MV-4-11 (cell line): ENCODE data around the gene TAS1R3.

Experiments
- DNase-seq: peaks from one replicate; lab custom pipeline; 2025; lab: John Stamatoyannopoulos, UW

Gene TAS1R3

DNA sequence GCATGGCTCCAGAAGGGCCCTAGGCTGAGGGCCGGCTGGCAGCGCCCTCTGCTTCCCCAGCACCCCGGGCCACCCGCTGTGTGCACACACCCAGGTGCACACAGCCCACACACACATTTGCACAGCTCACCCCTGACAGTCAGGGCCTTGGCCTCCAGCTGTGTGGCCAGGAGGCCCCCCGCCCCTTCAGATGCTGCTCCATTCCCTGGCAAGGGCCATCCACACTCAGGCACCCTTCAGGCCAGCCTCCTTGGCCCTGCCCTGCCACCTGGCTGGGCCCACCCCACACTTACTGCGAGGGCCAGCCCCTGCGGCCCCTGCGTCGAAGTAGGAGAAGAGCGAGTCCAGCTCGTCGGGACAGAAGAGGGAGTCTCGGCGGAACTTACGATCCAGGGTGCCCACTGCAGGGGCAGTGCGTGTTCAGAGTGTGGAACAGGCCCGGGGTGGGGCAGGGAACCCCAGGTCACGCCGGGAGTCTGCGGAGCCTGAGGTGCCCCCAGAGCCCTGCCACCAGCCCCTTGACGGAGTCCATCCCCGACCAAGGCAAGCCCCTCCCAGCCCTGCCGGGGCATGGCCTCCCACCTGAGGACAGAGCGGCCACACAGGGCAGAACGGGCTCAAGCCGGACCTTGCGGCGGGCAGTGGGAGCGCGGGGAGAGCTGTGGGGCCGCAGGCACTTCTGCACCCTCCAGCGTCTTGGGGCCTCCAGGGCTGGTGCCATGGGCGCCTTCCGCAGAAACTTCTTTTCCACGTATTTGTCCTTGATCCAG, 35.7 kb upstream of the TAS1R3 start:
- no peak for DNase-seq

DNA sequence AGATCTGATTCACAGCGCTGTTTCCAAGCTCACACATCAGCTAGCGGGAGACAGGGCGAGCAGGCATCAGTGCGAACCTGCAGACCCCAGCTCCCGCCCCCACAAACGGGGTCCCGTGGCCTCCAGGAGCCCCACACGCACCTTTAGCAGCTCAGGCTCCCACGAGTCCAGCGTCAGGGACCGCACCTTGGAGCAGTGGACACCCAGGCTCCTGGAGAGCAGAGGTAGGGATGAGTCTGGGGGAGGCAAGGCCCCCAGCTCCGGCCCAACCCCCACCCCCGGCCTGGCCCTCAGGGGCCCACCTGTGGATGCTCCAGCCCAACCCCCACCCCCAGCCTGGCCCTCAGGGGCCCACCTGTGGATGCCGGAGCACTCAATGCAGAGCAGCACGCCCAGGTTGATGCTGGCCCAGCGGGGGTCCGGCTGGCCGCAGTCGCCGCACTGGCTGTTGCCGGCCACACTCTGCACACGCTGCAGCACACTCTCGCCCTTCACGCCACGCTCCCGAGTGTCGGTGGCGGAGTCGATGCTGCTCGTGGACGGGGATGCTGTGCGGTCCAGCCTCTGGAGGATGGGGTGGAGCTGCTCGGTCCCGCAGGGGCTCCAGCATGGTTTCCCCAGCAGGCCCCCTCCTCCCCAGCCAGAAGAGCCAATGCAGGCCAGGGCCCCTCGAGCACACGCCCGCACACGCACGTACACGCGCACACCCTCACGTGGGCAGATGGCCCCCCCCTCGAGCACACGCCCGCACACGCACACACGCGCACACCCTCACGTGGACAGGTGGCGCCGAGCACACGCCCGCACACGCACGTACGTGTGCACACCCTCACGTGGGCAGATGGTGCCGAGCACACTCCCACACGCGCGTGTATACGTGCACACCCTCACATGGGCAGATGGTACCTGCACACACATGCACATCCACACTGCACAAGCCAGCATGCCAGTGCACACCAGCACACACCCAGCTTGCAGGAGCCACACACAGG, 34.7 kb upstream of the TAS1R3 start:
- DNase-seq: no peak

DNA sequence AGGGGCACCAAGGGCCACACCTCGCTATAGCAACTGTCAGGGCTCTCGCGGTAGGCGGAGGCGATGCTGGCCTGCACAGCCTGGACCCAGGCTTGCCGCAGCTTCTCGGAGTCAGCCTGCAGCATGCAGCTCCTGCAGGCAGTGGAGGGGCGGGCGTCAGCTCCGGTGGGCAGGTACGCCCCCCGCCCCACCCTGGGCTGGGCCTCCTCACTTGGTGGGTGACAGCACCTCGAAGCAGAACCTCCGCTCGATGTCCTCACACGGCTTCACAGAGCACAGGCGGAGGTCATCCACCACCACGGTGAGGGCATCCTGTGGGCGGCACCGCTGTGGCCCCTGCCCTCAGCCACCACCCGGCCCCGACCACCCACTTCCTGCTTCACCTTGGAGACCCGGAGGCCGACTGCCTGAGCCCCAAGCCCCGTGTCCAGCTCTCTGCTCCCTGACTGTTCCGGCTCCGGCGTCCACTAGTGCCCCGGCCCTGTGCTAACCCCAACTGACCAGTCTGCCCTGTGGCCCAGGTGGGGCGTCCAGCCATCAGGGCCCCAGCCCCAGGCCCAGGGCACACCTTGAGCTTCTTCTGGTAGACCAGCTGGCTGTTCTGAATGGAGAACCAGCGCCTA, 33.2 kb upstream of the TAS1R3 start:
- DNase-seq: no peak

GRCh38 chr1:1298861-1299685, 32.0 kb upstream of the TAS1R3 start:
- no peak for DNase-seq

GRCh38 chr1:1299686-1300351, 31.3 kb upstream of the TAS1R3 start:
- DNase-seq: no peak

DNA sequence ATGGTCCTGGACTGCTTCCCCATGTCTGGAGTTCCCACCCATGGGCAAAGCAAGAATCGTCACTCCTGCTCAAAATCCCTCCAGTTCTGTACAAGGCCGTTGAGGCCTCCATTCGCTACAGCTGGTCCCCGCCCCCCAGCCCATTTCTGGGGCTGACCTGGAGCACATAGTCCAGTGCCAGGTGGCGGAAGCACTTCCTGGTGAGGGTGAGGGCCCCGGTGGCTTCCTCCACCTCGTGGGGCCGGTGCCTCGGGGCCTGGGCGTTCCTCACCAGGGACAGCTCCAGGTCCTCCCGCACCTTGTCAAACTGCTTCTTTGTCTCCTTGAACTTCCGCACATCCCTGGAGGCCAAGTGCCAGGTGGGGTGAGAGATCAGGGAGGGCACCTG, 30.7 kb upstream of the TAS1R3 start:
- no peak for DNase-seq

DNA sequence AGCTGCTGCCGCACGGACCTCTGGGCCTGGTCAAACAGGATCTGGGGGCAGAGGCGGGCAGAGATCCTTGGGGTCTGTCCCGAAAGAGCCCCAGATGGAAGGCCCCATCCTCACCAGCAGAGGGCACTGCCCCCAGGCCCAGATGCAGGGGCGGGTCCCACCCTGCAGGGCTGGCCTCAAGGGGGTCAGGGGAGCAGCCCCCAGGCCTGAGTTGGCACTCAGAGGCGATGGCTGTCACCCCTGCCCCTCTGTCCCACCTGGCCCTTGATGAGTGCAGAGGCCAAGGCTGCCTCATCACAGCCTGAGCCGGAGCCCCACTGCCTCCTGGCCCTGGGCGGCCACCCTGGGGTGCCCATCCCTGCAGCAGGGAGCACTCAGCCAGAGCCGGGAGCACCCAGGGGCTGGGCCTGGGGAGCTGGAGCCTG, 29.1 kb upstream of the TAS1R3 start:
- no peak for DNase-seq

DNA sequence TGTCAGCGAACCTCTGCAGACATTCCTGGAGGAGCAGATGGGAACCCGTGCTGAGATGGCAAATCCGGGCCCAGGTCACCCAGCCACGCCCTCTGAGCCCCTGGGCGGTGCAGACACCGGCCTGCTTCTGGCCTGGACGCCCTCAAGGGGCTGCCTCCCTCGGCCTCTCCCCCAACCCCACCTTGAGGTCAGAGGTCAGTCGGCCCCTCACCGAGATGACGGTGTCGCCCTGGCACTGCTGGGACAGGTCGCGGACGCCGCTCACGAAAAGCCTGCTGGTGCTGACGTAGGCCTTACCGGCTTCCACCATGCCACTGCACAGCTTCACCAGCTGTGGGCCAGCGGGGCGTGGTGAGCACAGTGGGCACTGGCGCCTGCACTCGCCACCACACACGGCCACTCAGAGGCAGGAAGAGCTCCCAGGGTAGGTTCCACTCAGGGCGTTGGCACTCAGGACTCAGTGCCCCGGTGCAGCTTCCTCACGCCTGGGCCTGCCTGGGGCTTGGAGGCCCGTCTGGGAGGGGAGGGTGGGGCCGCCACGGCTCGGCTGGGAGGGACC, 28.1 kb upstream of the TAS1R3 start:
- no peak for DNase-seq

DNA sequence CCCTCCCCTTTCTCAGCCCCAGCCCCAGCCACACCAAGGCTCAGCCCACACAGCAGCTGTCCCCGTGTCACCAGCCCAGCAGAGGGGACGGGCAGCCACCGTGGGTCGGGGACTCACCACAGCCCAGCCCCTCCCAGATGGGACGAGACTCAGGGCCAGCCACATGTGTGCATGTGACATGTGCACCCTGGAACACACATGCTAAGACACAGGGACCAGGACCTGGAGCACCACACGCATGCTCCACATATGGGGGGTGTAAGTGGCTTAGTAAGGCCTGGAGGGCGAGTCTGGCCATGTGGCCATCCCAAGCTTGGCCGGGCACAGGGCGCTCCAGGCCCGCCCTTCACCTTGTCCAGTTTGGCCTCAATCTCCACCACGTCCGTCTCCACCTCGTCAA, 27.3 kb upstream of the TAS1R3 start:
- DNase-seq: no peak

- no peak for DNase-seq
Measured at GRCh38 chr1:1304331-1305299, 26.5 kb upstream of the TAS1R3 start.

GRCh38 chr1:1305300-1306069, 25.6 kb upstream of the TAS1R3 start:
- peak; percentile 60 for DNase-seq

DNA sequence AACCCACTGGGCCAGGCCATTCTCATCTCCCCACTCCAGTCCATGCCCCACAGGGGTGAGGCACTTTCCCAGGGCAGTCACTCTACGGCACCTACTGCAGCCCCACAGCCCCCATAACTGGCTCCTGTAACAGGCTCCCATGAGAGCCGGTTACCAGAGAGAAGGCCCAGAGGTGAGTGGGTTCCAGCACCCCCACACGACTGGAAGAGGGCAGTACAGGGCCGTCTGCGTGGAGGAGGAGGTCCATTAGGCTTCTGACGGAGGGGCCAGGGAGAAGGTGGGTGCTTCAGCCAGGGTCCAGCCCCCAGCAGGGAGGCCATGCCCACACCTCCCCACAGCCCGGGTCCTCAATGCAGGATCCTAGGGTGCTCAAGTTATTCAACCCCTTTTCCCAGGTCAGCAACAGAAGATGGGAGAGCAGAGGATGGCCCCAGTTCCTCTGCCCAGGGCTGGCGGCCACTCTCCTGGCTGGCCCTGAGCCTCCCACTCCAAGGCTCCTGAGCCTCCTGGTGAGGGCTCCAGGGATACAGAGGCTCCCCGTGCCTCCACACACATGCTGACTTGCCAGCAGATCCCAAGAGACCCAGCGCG, 24.9 kb upstream of the TAS1R3 start:
- DNase-seq: no peak

DNA sequence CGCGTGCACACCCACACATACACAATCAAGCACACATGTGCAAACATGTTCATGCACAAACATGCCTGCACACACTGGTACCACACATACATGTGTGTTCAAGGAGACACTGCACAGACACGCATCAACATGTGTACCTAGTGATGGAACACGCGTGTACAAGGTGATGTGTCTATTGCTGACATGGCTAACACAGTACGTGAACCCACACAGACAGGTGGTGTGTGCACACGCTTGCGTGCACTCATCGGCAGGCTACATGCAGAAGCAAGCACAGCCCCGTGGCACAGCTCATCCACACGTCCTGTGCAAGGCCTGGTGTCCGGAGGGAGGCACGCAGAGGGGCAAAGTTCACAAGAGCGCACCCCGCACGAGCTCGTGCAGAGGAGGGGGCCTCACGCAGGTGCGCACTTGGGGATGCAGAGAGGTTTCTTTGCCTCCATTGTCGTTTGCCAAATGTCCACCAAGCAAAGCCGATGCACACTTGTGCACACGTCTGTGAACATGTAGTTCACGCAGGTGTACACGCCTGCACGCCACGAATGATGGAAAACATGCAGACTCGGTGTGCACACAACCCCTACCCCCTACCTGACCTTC, 24.3 kb upstream of the TAS1R3 start:
- DNase-seq: no peak

DNA sequence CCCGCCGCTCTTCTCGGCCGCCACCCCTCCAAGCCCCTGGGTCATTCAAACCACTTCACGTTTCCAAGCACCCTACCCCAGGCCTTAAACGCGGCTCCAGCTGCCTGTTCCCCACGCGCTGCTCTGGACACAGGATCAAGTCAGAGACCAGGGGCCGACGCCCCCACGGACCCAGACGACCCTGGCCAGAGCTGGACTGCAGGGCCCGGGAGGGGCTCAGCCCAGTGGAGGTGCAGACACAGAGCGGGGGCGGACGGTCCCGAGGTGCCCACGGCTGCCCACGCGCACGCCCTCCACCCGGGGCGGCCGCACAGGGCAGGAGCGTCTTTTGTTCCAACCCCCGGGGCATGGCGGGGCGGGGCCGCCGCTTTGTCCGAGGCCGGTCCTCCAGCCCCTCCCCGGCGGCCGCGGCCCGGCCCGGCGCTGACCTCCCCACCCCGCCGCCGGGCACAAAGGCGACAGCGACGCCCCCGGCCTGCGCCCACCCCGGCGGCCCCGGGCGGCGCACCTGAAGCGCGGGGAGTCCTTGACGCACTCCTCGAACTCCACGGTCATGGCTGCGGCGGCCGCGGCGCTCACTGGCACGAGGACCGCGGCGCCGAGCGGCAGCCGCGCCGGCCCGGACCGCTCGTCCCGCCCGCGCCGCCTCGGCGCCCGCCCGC, 23.7 kb upstream of the TAS1R3 start:
- no peak for DNase-seq

GRCh38 chr1:1307923-1308755, 22.9 kb upstream of the TAS1R3 start, which contains the start of the genes ACAP3 and PUSL1:
Gene ACAP3, minus strand, starts transcription at chr1:1307930. Its CDS starts 115 bp downstream, at chr1:1307815.
Gene PUSL1, plus strand, starts transcription at chr1:1308597. Its CDS starts 47 bp downstream, at chr1:1308644.
- peak; percentile 89 for DNase-seq

DNA sequence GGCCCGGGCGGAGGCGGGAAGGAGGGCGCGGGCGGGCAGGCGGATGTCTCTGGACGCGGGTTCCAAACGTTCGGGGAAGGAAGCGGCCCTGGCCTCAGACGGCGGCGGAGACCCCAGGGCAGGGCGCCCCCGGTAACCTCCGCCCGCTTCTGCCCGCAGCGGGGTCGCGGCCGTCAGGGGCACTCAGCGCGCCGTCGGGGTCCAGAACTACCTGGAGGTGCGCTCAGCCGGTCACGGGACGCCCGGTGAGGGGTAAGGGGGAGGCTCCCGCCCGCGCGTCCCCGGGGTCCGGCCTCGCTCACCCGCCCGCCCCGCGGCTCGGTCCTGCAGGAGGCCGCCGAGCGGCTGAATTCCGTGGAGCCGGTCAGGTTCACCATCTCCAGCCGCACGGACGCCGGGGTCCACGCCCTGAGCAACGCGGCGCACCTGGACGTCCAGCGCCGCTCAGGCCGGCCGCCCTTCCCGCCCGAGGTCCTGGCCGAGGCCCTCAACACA, 22.3 kb upstream of the TAS1R3 start:
- DNase-seq: no peak
